HL-60 (cell line): ENCODE measurements around the gene MAX.
A peak's percentile ranks its signal among the peaks of the same experiment; 100 is the strongest.

Experiments used
- DNase-seq, 2 experiments: peaks; one replicate each; pipeline ENCODE4 v3.0.0-alpha.2; 2010 to 2020; ENCODE audit warnings: low read depth in 1 of 2, low spot score in 1 of 2
- H3K27ac ChIP-seq: fragments of 250-450 bp; sonication (Bioruptor Pico); replicated peaks from 2 replicates; pipeline ENCODE4 v1.5.1; 2020; ENCODE audit warnings: mild to moderate bottlenecking, moderate library complexity
- H3K27me3 ChIP-seq: fragments of 250-450 bp; sonication (Bioruptor Pico); 2 replicates; pipeline ENCODE4 v1.5.1; 2021; ENCODE audit warnings: mild to moderate bottlenecking, moderate library complexity; ENCODE audit not compliant: insufficient read depth, poor library complexity, severe bottlenecking
- H3K4me3 ChIP-seq: replicated peaks from 2 replicates; pipeline ENCODE4 v1.5.1; 2011; ENCODE audit warnings: mild to moderate bottlenecking, control low read depth, low read length; ENCODE audit not compliant: insufficient read depth
- CTCF ChIP-seq: IDR thresholded peaks from one replicate; pipeline ENCODE4 v1.5.1; 2011; ENCODE audit warnings: low read length, control low read depth, inconsistent platforms; ENCODE audit not compliant: insufficient read depth
- GABPA ChIP-seq: IDR thresholded peaks from 2 replicates; pipeline ENCODE4 v1.6.1; 2012; ENCODE audit warnings: low read depth
- POLR2AphosphoS5 ChIP-seq: IDR thresholded peaks from 2 replicates; pipeline ENCODE4 v1.6.1; 2012; ENCODE audit warnings: low read depth
- REST ChIP-seq: IDR thresholded peaks from 2 replicates; pipeline ENCODE4 v1.6.1; 2012; ENCODE audit warnings: low read depth; ENCODE audit not compliant: insufficient replicate concordance
- SPI1 ChIP-seq: IDR thresholded peaks from 2 replicates; pipeline ENCODE4 v1.6.1; 2012; ENCODE audit warnings: low read depth, mild to moderate bottlenecking, borderline replicate concordance
- long read RNA-seq: library from polyadenylated mRNA; unstranded; transcript quantifications from one replicate; pipeline ENCODE4 v2.0.0, GENCODE V29; 2020

Gene MAX
- long read RNA-seq, transcript MAX-211 (4 exons, 574 nt) = minor isoform, 8 of 135 reads
- long read RNA-seq, transcript MAX-213 (3 exons, 585 nt) = minor isoform, 18 of 135 reads
- long read RNA-seq, transcript MAX-204 (4 exons, 1,973 nt) = major isoform, 48 of 135 reads
- long read RNA-seq, transcript MAX-205 (5 exons, 1,546 nt) = minor isoform, 9 of 135 reads
- long read RNA-seq, partial matches to known transcripts = 1 of 135 reads
- long read RNA-seq, other reads (novel, unspliced or antisense) = 39 of 135 reads

- TF ChIP-seq POLR2AphosphoS5 = peak; percentile 57; the same call in 1 of the 2 replicates
- TF ChIP-seq SPI1 = no peak
- DNase-seq = peak; percentile 81 to 96
- Histone ChIP-seq H3K27ac (peak within 1 kb of the TSS; percentile 89), H3K27me3 (no peaks in the 10 kb centered on the region), H3K4me3 (peak within 1 kb of the TSS; percentile 75)
These were observed at the start of gene MAX for GRCh38 chr14:65102441-65103149. Gene MAX (minus strand): TSS chr14:65102517. CDS start chr14:65102339, 178 bp downstream.

- no peaks in the 10 kb centered on the region for H3K27me3 ChIP-seq
- DNase-seq = no peak
- no peak overlapping the region for H3K27ac ChIP-seq
- no peak for TF ChIP-seq REST
- no peak for TF ChIP-seq GABPA
- no peak for TF ChIP-seq POLR2AphosphoS5
- no peak for TF ChIP-seq CTCF
- no peak for TF ChIP-seq SPI1
- no peak overlapping the region for H3K4me3 ChIP-seq
These were observed 49.3 kb upstream of the MAX start for GRCh38 chr14:65151609-65151956.

- no peak for TF ChIP-seq GABPA
- TF ChIP-seq POLR2AphosphoS5 = no peak
- no peak for TF ChIP-seq REST
- no peak for TF ChIP-seq CTCF
- TF ChIP-seq SPI1 = no peak
- Histone ChIP-seq H3K4me3 (no peak overlapping the region), H3K27me3 (no peaks in the 10 kb centered on the region), H3K27ac (no peak overlapping the region)
- DNase-seq = no peak
These were observed 48.7 kb upstream of the MAX start for GRCh38 chr14:65150898-65151608.

GRCh38 chr14:65149116-65149515 is 46.8 kb upstream of the MAX start:
- no peak overlapping the region for H3K4me3 ChIP-seq
- no peaks in the 10 kb centered on the region for H3K27me3 ChIP-seq
- no peak overlapping the region for H3K27ac ChIP-seq
- no peak for DNase-seq
- no peak for TF ChIP-seq REST
- no peak for TF ChIP-seq CTCF
- TF ChIP-seq SPI1 = no peak
- TF ChIP-seq GABPA = no peak
- TF ChIP-seq POLR2AphosphoS5 = no peak
